Nephron (organoid): ENCODE data around the gene CSF2.
A peak's percentile ranks its signal among the peaks of the same experiment; 100 is the strongest.

Experiments
- H3K27ac Mint-ChIP-seq, 3 experiments: 2 replicates each; pipeline ENCODE4 v1.8.0; 2020; ENCODE audit warnings: mixed read lengths in 3 of 3, mild to moderate bottlenecking in 2 of 3, moderate library complexity in 1 of 3
- H3K27me3 Mint-ChIP-seq: 2 replicates; pipeline ENCODE4 v1.8.0; 2021; ENCODE audit warnings: low read depth, mild to moderate bottlenecking, moderate library complexity, mixed read lengths
- H3K36me3 Mint-ChIP-seq: 2 replicates; pipeline ENCODE4 v1.8.0; 2020; ENCODE audit warnings: low read depth, mixed read lengths
- H3K4me1 Mint-ChIP-seq: 2 replicates; pipeline ENCODE4 v1.8.0; 2020; ENCODE audit warnings: mixed read lengths
- H3K4me3 Mint-ChIP-seq, 3 experiments: 2 replicates each; pipeline ENCODE4 v1.8.0; 2020; ENCODE audit warnings: mild to moderate bottlenecking in 3 of 3, mixed read lengths in 3 of 3, moderate library complexity in 2 of 3
- H3K9me3 Mint-ChIP-seq: 2 replicates; pipeline ENCODE4 v1.8.0; 2020; ENCODE audit warnings: mixed read lengths
- TF ChIP-seq, protein P1 (sequence below), 3 experiments: fragments of 200-600 bp; sonication (generic); IDR thresholded peaks; one replicate each; pipeline ENCODE4 v1.5.0; 2021; ENCODE audit warnings: antibody characterized with exemption in 3 of 3; ENCODE audit not compliant: unreplicated experiment in 3 of 3

Gene CSF2

DNA sequence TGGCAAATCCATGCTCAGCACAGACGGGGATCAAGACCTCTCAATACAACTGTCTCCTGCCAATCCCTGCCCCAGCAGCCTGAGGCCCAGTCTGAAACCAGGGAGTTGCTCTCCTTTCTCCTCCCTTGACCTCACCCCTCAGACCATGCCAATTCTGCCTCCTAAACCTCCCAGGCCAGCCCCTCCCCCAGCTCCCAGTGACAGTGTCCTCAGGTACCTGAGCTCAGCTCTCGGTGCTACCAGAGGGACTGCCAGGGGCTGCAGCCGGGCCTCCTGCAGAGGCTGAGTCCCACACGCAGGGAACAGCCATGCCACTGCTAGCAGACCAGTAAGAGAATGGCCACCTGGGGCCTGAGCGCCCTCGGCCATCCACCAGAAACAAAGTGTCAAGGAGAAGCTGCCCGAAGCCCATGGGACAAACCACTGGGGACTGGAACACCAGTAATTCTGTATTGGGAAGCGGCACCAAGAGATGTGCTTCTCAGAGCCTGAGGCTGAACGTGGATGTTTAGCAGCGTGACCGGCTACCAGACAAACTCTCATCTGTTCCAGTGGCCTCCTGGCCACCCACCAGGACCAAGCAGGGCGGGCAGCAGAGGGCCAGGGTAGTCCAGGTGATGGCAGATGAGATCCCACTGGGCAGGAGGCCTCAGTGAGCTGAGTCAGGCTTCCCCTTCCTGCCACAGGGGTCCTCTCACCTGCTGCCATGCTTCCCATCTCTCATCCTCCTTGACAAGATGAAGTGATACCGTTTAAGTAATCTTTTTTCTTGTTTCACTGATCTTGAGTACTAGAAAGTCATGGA is 13.7 kb upstream of the CSF2 start:
- Mint-ChIP-seq H3K9me3 (no peaks in the 10 kb centered on the region), H3K4me3 (no peak overlapping the region), H3K27me3 (peaks cover 16% of the 10 kb centered on the region), H3K4me1 (no peaks in the 10 kb centered on the region), H3K36me3 (no peaks in the 10 kb centered on the region), H3K27ac (no peak overlapping the region)
- TF ChIP-seq, protein P1, sequence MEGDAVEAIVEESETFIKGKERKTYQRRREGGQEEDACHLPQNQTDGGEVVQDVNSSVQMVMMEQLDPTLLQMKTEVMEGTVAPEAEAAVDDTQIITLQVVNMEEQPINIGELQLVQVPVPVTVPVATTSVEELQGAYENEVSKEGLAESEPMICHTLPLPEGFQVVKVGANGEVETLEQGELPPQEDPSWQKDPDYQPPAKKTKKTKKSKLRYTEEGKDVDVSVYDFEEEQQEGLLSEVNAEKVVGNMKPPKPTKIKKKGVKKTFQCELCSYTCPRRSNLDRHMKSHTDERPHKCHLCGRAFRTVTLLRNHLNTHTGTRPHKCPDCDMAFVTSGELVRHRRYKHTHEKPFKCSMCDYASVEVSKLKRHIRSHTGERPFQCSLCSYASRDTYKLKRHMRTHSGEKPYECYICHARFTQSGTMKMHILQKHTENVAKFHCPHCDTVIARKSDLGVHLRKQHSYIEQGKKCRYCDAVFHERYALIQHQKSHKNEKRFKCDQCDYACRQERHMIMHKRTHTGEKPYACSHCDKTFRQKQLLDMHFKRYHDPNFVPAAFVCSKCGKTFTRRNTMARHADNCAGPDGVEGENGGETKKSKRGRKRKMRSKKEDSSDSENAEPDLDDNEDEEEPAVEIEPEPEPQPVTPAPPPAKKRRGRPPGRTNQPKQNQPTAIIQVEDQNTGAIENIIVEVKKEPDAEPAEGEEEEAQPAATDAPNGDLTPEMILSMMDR (IDR thresholded peaks at IDR 0.05; ENCODE audit: unreplicated experiment in 3 of 3), result no peak

DNA sequence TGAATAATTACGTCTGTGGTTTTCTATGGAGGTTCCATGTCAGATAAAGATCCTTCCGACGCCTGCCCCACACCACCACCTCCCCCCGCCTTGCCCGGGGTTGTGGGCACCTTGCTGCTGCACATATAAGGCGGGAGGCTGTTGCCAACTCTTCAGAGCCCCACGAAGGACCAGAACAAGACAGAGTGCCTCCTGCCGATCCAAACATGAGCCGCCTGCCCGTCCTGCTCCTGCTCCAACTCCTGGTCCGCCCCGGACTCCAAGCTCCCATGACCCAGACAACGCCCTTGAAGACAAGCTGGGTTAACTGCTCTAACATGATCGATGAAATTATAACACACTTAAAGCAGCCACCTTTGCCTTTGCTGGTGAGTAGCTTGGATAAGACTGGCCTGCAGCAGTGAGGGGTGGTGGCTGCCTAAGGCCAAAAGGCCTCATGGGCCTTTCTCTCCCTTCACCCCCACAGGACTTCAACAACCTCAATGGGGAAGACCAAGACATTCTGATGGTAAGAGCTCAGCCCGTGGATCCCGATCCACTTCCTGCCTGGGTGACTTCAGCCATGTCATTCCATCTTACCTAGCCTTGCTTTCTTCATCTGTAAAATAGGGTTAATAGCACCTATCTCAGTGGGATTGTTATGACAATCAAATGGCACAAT is 13.0 kb upstream of the CSF2 start, which contains the start of gene IL3:
Gene IL3, plus strand, starts transcription at position 155 of the 661 bp plus-strand sequence. Its CDS starts 52 bp downstream, at position 207.
- H3K4me1 Mint-ChIP-seq, result no peaks in the 10 kb centered on the region
- H3K27me3 Mint-ChIP-seq, result peaks cover 16% of the 10 kb centered on the region
- H3K27ac Mint-ChIP-seq, result no peak within 1 kb of the TSS
- no peaks in the 10 kb centered on the region for H3K36me3 Mint-ChIP-seq
- H3K4me3 Mint-ChIP-seq, result no peak within 1 kb of the TSS
- TF ChIP-seq, protein P1 (IDR thresholded peaks at IDR 0.05; ENCODE audit: unreplicated experiment in 3 of 3), result no peak
- H3K9me3 Mint-ChIP-seq, result no peaks in the 10 kb centered on the region

- Mint-ChIP-seq H3K27ac (no peak overlapping the region), H3K36me3 (no peaks in the 10 kb centered on the region), H3K4me3 (no peak overlapping the region), H3K4me1 (no peaks in the 10 kb centered on the region), H3K27me3 (peaks cover 19% of the 10 kb centered on the region), H3K9me3 (no peaks in the 10 kb centered on the region)
- TF ChIP-seq, protein P1 (IDR thresholded peaks at IDR 0.05; ENCODE audit: unreplicated experiment in 3 of 3), result peak; percentile 89 to 90 (median 90)
These were observed 10.3 kb upstream of the CSF2 start for GRCh38 chr5:132063090-132063911.

GRCh38 chr5:132064140-132064539 is 9.4 kb upstream of the CSF2 start:
- Mint-ChIP-seq H3K27me3 (peaks cover 19% of the 10 kb centered on the region), H3K9me3 (no peaks in the 10 kb centered on the region), H3K4me3 (no peak overlapping the region), H3K27ac (no peak overlapping the region), H3K36me3 (no peaks in the 10 kb centered on the region), H3K4me1 (no peaks in the 10 kb centered on the region)
- TF ChIP-seq, protein P1 (IDR thresholded peaks at IDR 0.05; ENCODE audit: unreplicated experiment in 3 of 3), result no peak

GRCh38 chr5:132064738-132065331 is 8.8 kb upstream of the CSF2 start:
- H3K36me3 Mint-ChIP-seq, result no peaks in the 10 kb centered on the region
- H3K27ac Mint-ChIP-seq, result no peak overlapping the region
- H3K4me1 Mint-ChIP-seq, result no peaks in the 10 kb centered on the region
- TF ChIP-seq, protein P1 (IDR thresholded peaks at IDR 0.05; ENCODE audit: unreplicated experiment in 3 of 3), result peak; percentile 76 to 89 (median 84)
- H3K4me3 Mint-ChIP-seq, result no peak overlapping the region
- no peaks in the 10 kb centered on the region for H3K9me3 Mint-ChIP-seq
- peaks cover 16% of the 10 kb centered on the region for H3K27me3 Mint-ChIP-seq
